ENCODE data around the gene MAX.

DNA sequence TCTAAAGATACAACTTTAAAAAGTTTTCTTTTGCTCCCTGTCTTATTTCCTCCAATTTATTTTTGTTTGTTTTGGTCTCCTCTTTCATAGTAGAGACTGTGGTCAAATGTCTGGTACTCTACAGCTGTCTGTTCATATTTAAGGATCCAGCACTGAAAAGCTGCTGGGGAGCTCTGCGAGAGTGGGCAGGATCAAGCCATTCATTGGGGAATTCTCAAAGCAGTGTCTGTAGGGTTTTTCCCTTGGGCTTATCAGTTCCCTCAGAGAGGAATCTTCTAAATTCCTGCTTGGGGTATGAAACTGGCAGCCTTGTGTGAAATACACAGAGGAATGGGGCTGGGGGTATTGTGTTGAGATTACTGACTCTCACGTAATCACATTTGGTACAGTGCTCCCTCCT, 63.4 kb downstream of the MAX start:
- TF ChIP-seq, protein P1, sequence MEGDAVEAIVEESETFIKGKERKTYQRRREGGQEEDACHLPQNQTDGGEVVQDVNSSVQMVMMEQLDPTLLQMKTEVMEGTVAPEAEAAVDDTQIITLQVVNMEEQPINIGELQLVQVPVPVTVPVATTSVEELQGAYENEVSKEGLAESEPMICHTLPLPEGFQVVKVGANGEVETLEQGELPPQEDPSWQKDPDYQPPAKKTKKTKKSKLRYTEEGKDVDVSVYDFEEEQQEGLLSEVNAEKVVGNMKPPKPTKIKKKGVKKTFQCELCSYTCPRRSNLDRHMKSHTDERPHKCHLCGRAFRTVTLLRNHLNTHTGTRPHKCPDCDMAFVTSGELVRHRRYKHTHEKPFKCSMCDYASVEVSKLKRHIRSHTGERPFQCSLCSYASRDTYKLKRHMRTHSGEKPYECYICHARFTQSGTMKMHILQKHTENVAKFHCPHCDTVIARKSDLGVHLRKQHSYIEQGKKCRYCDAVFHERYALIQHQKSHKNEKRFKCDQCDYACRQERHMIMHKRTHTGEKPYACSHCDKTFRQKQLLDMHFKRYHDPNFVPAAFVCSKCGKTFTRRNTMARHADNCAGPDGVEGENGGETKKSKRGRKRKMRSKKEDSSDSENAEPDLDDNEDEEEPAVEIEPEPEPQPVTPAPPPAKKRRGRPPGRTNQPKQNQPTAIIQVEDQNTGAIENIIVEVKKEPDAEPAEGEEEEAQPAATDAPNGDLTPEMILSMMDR (IDR thresholded peaks at IDR 0.05) = no peak
- TF ChIP-seq POLR2A (IDR thresholded peaks at IDR 0.05) = no peak
- TF ChIP-seq EP300 (IDR thresholded peaks at IDR 0.05) = no peak

Measured in stomach (tissue), 4 donors.